NCI-H187 (cell line): ENCODE measurements around the gene S100A1.
A peak's percentile ranks its signal among the peaks of the same experiment; 100 is the strongest.
"Not testable (repeated sequence)": the region's sequence is repeated elsewhere in the genome, so short reads cannot be mapped to it uniquely, and the experiment has no call there.

ENCODE experiments used
- DNase-seq, 2 experiments: peaks; one replicate each; lab custom pipeline; 2025; lab: John Stamatoyannopoulos, UW

S100A1 gene

GRCh38 chr1:153631047-153632022 lies 3.1 kb downstream of the S100A1 start:
- DNase-seq, result no peak

- no peak for DNase-seq
These were observed 5.0 kb downstream of the S100A1 start for GRCh38 chr1:153633161-153633753.

GRCh38 chr1:153633754-153634665 lies 5.8 kb downstream of the S100A1 start, which contains the start of gene CHTOP:
Gene CHTOP, plus strand, starts transcription at chr1:153634066. Its CDS starts 2,523 bp downstream, at chr1:153636589.
- DNase-seq, result peak; percentile 100

GRCh38 chr1:153635872-153636271 lies 7.6 kb downstream of the S100A1 start:
- DNase-seq, result no peak

- DNase-seq, result no peak
These were observed 8.1 kb downstream of the S100A1 start for GRCh38 chr1:153636312-153636711.

- DNase-seq, result no peak
These were observed 10.0 kb downstream of the S100A1 start for GRCh38 chr1:153638261-153638660.

- DNase-seq, result no peak
These were observed 11.0 kb downstream of the S100A1 start for GRCh38 chr1:153639280-153639679.

GRCh38 chr1:153640213-153640612 lies 12.0 kb downstream of the S100A1 start:
- not testable (repeated sequence) for DNase-seq

GRCh38 chr1:153640861-153641260 lies 12.6 kb downstream of the S100A1 start:
- no peak for DNase-seq

- no peak for DNase-seq
These were observed 13.9 kb downstream of the S100A1 start for GRCh38 chr1:153642161-153642560.

GRCh38 chr1:153643100-153643499 lies 14.9 kb downstream of the S100A1 start:
- DNase-seq, result no peak

- DNase-seq, result no peak
These were observed 15.6 kb downstream of the S100A1 start for GRCh38 chr1:153643816-153644215.

GRCh38 chr1:153646672-153647345 lies 18.6 kb downstream of the S100A1 start:
- no peak for DNase-seq

GRCh38 chr1:153647346-153647714 lies 19.1 kb downstream of the S100A1 start:
- no peak for DNase-seq

GRCh38 chr1:153648000-153648643 lies 19.9 kb downstream of the S100A1 start:
- DNase-seq, result no peak

- no peak for DNase-seq
These were observed 21.1 kb downstream of the S100A1 start for GRCh38 chr1:153649137-153649862.

GRCh38 chr1:153649863-153650235 lies 21.6 kb downstream of the S100A1 start:
- DNase-seq, result no peak

GRCh38 chr1:153651771-153652170 lies 23.5 kb downstream of the S100A1 start:
- no peak for DNase-seq

GRCh38 chr1:153652805-153653500 lies 24.7 kb downstream of the S100A1 start:
- DNase-seq, result no peak

GRCh38 chr1:153655333-153655732 lies 27.1 kb downstream of the S100A1 start:
- no peak for DNase-seq
